Left cardiac atrium (tissue), 4 donors: ENCODE measurements around the gene GCN1. TPM values are rescaled to one million over a fixed set of nuclear protein-coding genes. Genes with fewer than 3 reads are reported as not detected.

ENCODE experiments used
- ATAC-seq, 2 donors: fragments of 200-7000 bp; cut with Tn5 transposase; one replicate each; pipeline ENCODE4 v1.9.1; 2020; ENCODE audit warnings: mild to moderate bottlenecking in 2 of 2, moderate library complexity in 2 of 2
- DNase-seq: peaks from one replicate; pipeline ENCODE4 v3.0.0-alpha.2; 2020
- intact Hi-C, 2 donors: fragments of 100-400 bp; cut with DNase I; formaldehyde crosslinking; loops; one replicate each; pipeline versions ENCODE4 v1.14.1 to v1.15.1; 2022 to 2023
- total RNA-seq, 2 donors: library from RNA; stranded (reverse); fragmentation: NEBNext Ultra II Directional; extraction: Animal tissue kit (Norgen Biotek cat#: 25700); gene quantifications; one replicate each; pipeline ENCODE4 v1.2.1, GENCODE V29; 2021
- donor health status: DM: no; HTN: yes; CAD: no.
- donor health status: DM: no; HTN: yes; CAD: no; lungs with severe emphysema.
- donor health status: DM: yes; HTN: yes; CAD: no.
- donor health status: Dilated cardiomyopathy.

The GCN1 gene
- total RNA-seq, 2 donors from 2014 or later, result 36.1 to 51.9 TPM

- DNase-seq, result no peak
- intact Hi-C loops, result no loop called here
- ATAC-seq, result no peak
Measured at GRCh38 chr12:120131116-120131515, 63.4 kb downstream of the GCN1 start.

GRCh38 chr12:120130011-120130410 lies 64.5 kb downstream of the GCN1 start:
- ATAC-seq, result no peak

GRCh38 chr12:120126635-120127005 lies 67.9 kb downstream of the GCN1 start:
- DNase-seq (peak; percentile 44), ATAC-seq (peak; percentile 52 to 63)
- intact Hi-C loops, result no loop called here

More at GRCh38 chr12:120130011-120130410, 64.5 kb downstream of the GCN1 start:
- intact Hi-C loops, result no loop called here
- no peak for DNase-seq

GRCh38 chr12:120125792-120126634 lies 68.5 kb downstream of the GCN1 start:
- intact Hi-C loops, result no loop called here
- no peak for DNase-seq
- no peak for ATAC-seq

GRCh38 chr12:120125029-120125428 lies 69.5 kb downstream of the GCN1 start:
- DNase-seq (no peak), ATAC-seq (no peak)
- intact Hi-C loops, result no loop called here

GRCh38 chr12:120121766-120122293 lies 72.7 kb downstream of the GCN1 start:
- ATAC-seq, result no peak
- DNase-seq, result no peak
- intact Hi-C loops, result no loop called here

GRCh38 chr12:120121343-120121742 lies 73.2 kb downstream of the GCN1 start:
- no peak for ATAC-seq
- no peak for DNase-seq
- intact Hi-C loops, result no loop called here

- no peak for DNase-seq
- intact Hi-C loops, result no loop called here
- ATAC-seq, result no peak
Measured at GRCh38 chr12:120119271-120119973, 75.1 kb downstream of the GCN1 start.

- DNase-seq (no peak), ATAC-seq (no peak)
- intact Hi-C loops, result no loop called here
Measured at GRCh38 chr12:120118321-120119061, 76.0 kb downstream of the GCN1 start.

GRCh38 chr12:120117961-120118320 lies 76.6 kb downstream of the GCN1 start:
- ATAC-seq (no peak), DNase-seq (no peak)
- intact Hi-C loops, result no loop called here

- intact Hi-C loops, result no loop called here
- peak; percentile 96 for DNase-seq
- ATAC-seq, result peak; percentile 95 to 96
Measured at GRCh38 chr12:120116792-120117651, 77.5 kb downstream of the GCN1 start.

- intact Hi-C loops, result no loop called here
- ATAC-seq (no peak), DNase-seq (no peak)
Measured at GRCh38 chr12:120116441-120116791, 78.1 kb downstream of the GCN1 start, which contains the start of gene RAB35. RAB35 (minus strand) TSS chr12:120116753; CDS start chr12:120116650, 103 bp downstream.

- ATAC-seq, result no peak
- DNase-seq, result peak; percentile 50
- intact Hi-C loops, result no loop called here
Measured at GRCh38 chr12:120115692-120116440, 78.6 kb downstream of the GCN1 start.

- DNase-seq (no peak), ATAC-seq (no peak)
- intact Hi-C loops, result no loop called here
Measured at GRCh38 chr12:120115066-120115465, 79.4 kb downstream of the GCN1 start.

- peak; percentile 75 for DNase-seq
- ATAC-seq, result peak; percentile 61 to 79
- intact Hi-C loops, result no loop called here
Measured at GRCh38 chr12:120110550-120111501, 83.7 kb downstream of the GCN1 start.

GRCh38 chr12:120109570-120110267 lies 84.8 kb downstream of the GCN1 start:
- intact Hi-C loops, result no loop called here
- no peak for DNase-seq
- no peak for ATAC-seq
